PC-9 (cell line): ENCODE data around the gene PLEKHH1. TPM values are rescaled to one million over a fixed set of nuclear protein-coding genes. Genes with fewer than 3 reads are reported as not detected.

ENCODE experiments used
- BruUV-seq: library from RNA; stranded (reverse); fragments of 400-500 nt; replicated peaks from 2 replicates; lab custom pipeline; 2021; lab: Mats Ljungman, UMichigan
- CTCF ChIA-PET: fragments of 300-600 bp; sonication (Branson Sonifier 250); formaldehyde crosslinking; loops from one replicate; lab custom pipeline; 2022; ENCODE audit warnings: antibody characterized with exemption; lab: Charles Lee
- POLR2A ChIA-PET: fragments of 300-600 bp; sonication (Branson Sonifier 250); formaldehyde crosslinking; loops from one replicate; lab custom pipeline; 2022; ENCODE audit warnings: antibody characterized with exemption; ENCODE audit not compliant: unreplicated experiment; lab: Charles Lee
- DNase-seq, 2 experiments: peaks; one replicate each; pipeline versions ENCODE4 v3.0.0 to v3.0.0-alpha.2; 2015 to 2022; ENCODE audit warnings: mixed read lengths in 1 of 2
- H2AFZ ChIP-seq: fragments of 200-600 bp; sonication (generic); 2 replicates; pipeline ENCODE4 v1.8.1; 2017; ENCODE audit warnings: antibody characterized with exemption
- H3F3A ChIP-seq: fragments of 200-600 bp; sonication (generic); 2 replicates; pipeline ENCODE4 v1.8.1; 2017; ENCODE audit warnings: antibody characterized with exemption, mild to moderate bottlenecking, low read depth; ENCODE audit not compliant: insufficient read depth
- H3K27ac ChIP-seq: fragments of 200-600 bp; sonication (generic); 2 replicates; pipeline ENCODE4 v1.6.1; 2016; ENCODE audit warnings: mixed run types
- H3K27me3 ChIP-seq: fragments of 200-600 bp; sonication (generic); 2 replicates; pipeline ENCODE4 v1.6.1; 2016; ENCODE audit warnings: low read depth, mixed run types; ENCODE audit not compliant: insufficient read depth
- H3K36me3 ChIP-seq: fragments of 200-600 bp; sonication (generic); 2 replicates; pipeline ENCODE4 v1.6.1; 2016; ENCODE audit warnings: low read depth, mixed run types
- H3K4me1 ChIP-seq: fragments of 200-600 bp; sonication (generic); replicated peaks from 2 replicates; pipeline ENCODE4 v1.6.1; 2016; ENCODE audit warnings: mixed run types; ENCODE audit not compliant: insufficient read depth
- H3K4me2 ChIP-seq: fragments of 200-600 bp; sonication (generic); 2 replicates; pipeline ENCODE4 v1.6.1; 2017; ENCODE audit warnings: mixed run types
- H3K4me3 ChIP-seq: fragments of 200-600 bp; sonication (generic); 2 replicates; pipeline ENCODE4 v1.6.1; 2016; ENCODE audit warnings: mixed run types
- H3K79me2 ChIP-seq: fragments of 200-600 bp; sonication (generic); 2 replicates; pipeline ENCODE4 v1.6.1; 2017; ENCODE audit warnings: low read depth, mixed run types
- H3K9me2 ChIP-seq: fragments of 200-600 bp; sonication (generic); 2 replicates; pipeline ENCODE4 v1.8.1; 2017; ENCODE audit warnings: mild to moderate bottlenecking; ENCODE audit not compliant: insufficient read depth
- H3K9me3 ChIP-seq: fragments of 200-600 bp; sonication (generic); 2 replicates; pipeline ENCODE4 v1.8.1; 2016; ENCODE audit warnings: low read depth; ENCODE audit not compliant: insufficient read depth
- H4K20me1 ChIP-seq: fragments of 200-600 bp; sonication (generic); 2 replicates; pipeline ENCODE4 v1.8.1; 2017; ENCODE audit not compliant: insufficient read depth
- EZH2 ChIP-seq: fragments of 200-600 bp; sonication (generic); IDR thresholded peaks from 2 replicates; pipeline ENCODE4 v1.8.0; 2017; ENCODE audit warnings: antibody characterized with exemption, low read depth
- intact Hi-C: fragments of 100-400 bp; cut with micrococcal nuclease; formaldehyde crosslinking; loops from one replicate; pipeline ENCODE4 v1.10.0; 2022; ENCODE audit not compliant: unreplicated experiment
- total RNA-seq: library from RNA; stranded (reverse); gene quantifications from 2 replicates; pipeline ENCODE4 v1.2.3, GENCODE V29; 2021
- TF ChIP-seq, protein P1 (sequence below): fragments of 200-600 bp; sonication (generic); conservative IDR thresholded peaks from 2 replicates; pipeline ENCODE4 v1.6.1; 2017; ENCODE audit warnings: mixed run types, antibody characterized with exemption, mild to moderate bottlenecking, moderate library complexity

Gene PLEKHH1
- total RNA-seq, 1 experiment from 2014 or later = 13.6 TPM

DNA sequence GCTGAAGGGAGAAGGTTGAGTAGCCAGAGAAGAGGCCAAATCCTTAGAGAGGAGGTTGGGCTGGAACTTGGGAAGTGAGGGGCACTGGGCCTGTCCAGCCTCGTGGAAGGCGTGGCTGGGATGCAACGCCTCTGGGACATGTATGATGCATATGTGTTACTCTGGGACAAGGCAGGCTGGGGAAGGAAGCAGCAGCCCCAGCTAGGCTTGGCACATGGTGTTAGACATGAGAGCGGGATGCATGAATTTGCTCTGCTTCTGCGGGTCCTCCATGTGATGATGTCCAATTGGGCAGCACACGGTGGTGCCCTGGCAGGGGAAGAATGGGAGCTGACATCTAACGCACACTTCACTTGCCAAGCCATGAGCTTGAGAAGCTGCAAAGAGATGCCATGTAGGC lies 21.3 kb downstream of the PLEKHH1 start:
- Histone ChIP-seq H3K79me2 (no peaks in the 10 kb centered on the region), H3K4me2 (no peak overlapping the region), H3K9me3 (no peaks in the 10 kb centered on the region), H3K36me3 (no peaks in the 10 kb centered on the region), H2AFZ (no peak overlapping the region), H3K9me2 (no peaks in the 10 kb centered on the region), H3K4me1 (no peaks in the 10 kb centered on the region), H3K27ac (no peak overlapping the region), H3K27me3 (no peaks in the 10 kb centered on the region), H3F3A (no peaks in the 10 kb centered on the region), H4K20me1 (no peaks in the 10 kb centered on the region), H3K4me3 (no peak overlapping the region)
- BruUV-seq = no TSS peak
- ChIA-PET POLR2A (no interaction called here), CTCF (interaction anchor here (1.0 kb wide), 1 partner anchor 13 kb away, joined by 3 read pairs; no protein-coding TSS in a partner anchor)
- DNase-seq = no peak
- TF ChIP-seq EZH2 = no peak
- TF ChIP-seq, protein P1, sequence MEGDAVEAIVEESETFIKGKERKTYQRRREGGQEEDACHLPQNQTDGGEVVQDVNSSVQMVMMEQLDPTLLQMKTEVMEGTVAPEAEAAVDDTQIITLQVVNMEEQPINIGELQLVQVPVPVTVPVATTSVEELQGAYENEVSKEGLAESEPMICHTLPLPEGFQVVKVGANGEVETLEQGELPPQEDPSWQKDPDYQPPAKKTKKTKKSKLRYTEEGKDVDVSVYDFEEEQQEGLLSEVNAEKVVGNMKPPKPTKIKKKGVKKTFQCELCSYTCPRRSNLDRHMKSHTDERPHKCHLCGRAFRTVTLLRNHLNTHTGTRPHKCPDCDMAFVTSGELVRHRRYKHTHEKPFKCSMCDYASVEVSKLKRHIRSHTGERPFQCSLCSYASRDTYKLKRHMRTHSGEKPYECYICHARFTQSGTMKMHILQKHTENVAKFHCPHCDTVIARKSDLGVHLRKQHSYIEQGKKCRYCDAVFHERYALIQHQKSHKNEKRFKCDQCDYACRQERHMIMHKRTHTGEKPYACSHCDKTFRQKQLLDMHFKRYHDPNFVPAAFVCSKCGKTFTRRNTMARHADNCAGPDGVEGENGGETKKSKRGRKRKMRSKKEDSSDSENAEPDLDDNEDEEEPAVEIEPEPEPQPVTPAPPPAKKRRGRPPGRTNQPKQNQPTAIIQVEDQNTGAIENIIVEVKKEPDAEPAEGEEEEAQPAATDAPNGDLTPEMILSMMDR = no peak
- intact Hi-C loops = no loop called here

DNA sequence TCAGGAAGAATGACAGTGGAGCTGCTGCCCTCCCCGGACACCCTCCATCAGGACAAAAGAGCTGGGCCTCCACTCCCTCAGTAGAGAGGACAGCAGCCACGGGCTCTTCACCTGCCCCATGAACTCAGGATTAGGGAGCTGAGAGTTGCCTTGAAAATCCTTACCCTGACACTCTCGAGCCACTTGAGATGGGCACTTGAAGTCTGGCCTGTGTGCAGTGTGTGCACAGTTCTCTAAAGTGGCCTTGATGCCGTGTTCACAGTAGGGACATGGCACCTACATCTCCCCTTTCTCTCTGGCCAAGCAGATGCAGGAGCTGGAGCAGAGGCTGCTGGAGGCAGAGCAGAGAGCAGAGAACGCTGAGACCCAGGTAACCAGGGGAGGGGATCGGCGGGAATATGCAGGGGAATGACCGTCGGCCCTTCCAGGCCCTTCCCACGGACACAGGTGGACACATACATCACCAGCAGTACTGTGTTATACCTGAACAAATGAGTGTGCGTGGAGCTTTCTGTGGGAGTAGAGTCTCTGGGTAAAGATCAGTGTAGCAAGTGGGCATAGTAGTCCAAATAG lies 22.5 kb downstream of the PLEKHH1 start:
- DNase-seq = no peak
- H3K4me2 ChIP-seq = no peak overlapping the region
- intact Hi-C loops = no loop called here
- BruUV-seq = no TSS peak
- no peaks in the 10 kb centered on the region for H3K27me3 ChIP-seq
- CTCF ChIA-PET = no interaction called here
- no peaks in the 10 kb centered on the region for H3K36me3 ChIP-seq
- H3K9me2 ChIP-seq = no peaks in the 10 kb centered on the region
- H3K79me2 ChIP-seq = no peaks in the 10 kb centered on the region
- no peaks in the 10 kb centered on the region for H3K4me1 ChIP-seq
- no peaks in the 10 kb centered on the region for H3K9me3 ChIP-seq
- no peak overlapping the region for H3K4me3 ChIP-seq
- no peaks in the 10 kb centered on the region for H3F3A ChIP-seq
- TF ChIP-seq, protein P1 = no peak
- TF ChIP-seq EZH2 = no peak
- POLR2A ChIA-PET = no interaction called here
- H4K20me1 ChIP-seq = no peaks in the 10 kb centered on the region
- H2AFZ ChIP-seq = no peak overlapping the region
- H3K27ac ChIP-seq = no peak overlapping the region

DNA sequence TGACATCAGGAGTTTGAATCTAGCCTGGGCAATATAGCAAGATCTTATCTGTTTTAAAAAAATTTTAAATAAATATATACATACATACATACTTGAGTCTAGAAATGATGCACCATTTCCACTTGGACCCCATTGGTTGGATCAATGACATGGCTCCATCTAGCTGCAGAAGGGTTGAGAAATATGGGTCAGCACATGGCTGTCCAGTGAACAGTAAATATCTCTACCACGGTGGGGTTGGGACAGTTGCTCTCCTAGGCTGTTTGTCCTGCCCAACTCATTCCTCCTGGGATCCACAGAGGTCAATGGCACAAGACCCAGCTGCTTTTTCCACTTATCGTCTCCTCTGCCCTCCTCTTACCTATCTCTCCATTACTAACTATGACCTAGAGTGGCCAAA lies 23.6 kb downstream of the PLEKHH1 start:
- ChIA-PET CTCF (interaction anchor here (1.2 kb wide), 1 partner anchor 15 kb away, joined by 3 read pairs; no protein-coding TSS in a partner anchor), POLR2A (no interaction called here)
- H2AFZ ChIP-seq = no peak overlapping the region
- H3K4me2 ChIP-seq = no peak overlapping the region
- intact Hi-C loops = no loop called here
- no peak overlapping the region for H3K27ac ChIP-seq
- H3K9me3 ChIP-seq = no peaks in the 10 kb centered on the region
- H4K20me1 ChIP-seq = no peaks in the 10 kb centered on the region
- no peaks in the 10 kb centered on the region for H3K4me1 ChIP-seq
- no peaks in the 10 kb centered on the region for H3K36me3 ChIP-seq
- no peaks in the 10 kb centered on the region for H3K9me2 ChIP-seq
- no TSS peak for BruUV-seq
- H3K79me2 ChIP-seq = no peaks in the 10 kb centered on the region
- no peaks in the 10 kb centered on the region for H3F3A ChIP-seq
- H3K27me3 ChIP-seq = no peaks in the 10 kb centered on the region
- DNase-seq = no peak
- TF ChIP-seq, protein P1 = no peak
- TF ChIP-seq EZH2 = no peak
- H3K4me3 ChIP-seq = no peak overlapping the region
